SKM-1 (cell line): ENCODE measurements around the gene BAG3.
"Not testable (repeated sequence)": the region's sequence is repeated elsewhere in the genome, so short reads cannot be mapped to it uniquely, and the experiment has no call there.

Experiments
- DNase-seq: peaks from one replicate; lab custom pipeline; 2025; ENCODE audit not compliant: unreplicated experiment; lab: John Stamatoyannopoulos, UW

Gene BAG3

DNA sequence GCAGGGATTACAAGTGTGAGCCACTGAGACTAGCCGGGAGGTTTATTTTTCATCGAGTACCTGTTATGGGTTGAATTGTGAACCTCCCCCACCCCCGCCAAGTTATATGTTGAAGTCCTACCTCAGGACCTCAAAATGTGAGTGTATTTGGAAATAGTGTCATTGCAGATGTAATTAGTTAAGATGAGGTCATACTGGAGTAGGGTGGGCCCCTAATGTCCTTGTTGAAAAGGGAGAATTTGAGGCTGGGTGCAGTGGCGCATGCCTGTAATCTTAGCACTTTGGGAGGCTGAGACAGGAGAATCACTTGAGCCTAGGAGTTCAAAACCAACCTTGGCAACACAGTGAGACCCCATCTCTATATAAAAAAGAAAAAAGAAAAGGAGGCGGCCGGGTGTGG is 10.8 kb upstream of the BAG3 start:
- no peak for DNase-seq

DNA sequence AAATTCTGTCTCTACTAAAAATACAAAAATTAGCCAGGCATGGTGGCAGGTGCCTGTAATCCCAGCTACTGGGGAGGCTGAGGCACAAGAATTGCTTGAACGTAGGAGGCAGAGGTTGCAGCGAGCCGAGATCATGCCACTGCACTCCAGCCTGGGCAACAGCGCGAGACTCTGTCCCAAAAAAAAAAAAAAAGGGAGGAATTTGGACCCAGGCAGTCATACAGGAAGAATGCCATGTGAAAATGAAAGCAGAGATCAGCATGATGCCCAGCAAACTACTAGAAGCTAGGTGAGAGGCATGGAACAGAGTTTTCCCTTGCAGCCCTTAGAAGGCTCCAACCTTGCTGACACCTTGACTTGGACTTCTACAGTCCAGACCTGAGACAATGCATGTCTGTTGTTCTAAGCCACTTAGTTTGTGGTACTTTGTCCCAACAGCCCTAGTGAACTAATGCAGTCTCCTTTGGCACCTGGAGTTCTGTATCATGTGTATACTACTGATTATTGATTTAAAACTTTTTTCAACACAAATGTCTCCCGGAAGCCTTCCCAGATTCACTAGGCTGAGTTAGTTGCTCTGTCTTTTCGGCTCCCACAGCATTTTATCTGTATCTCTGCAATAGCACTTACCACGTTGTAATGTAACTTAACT is 10.2 kb upstream of the BAG3 start:
- DNase-seq, result no peak

DNA sequence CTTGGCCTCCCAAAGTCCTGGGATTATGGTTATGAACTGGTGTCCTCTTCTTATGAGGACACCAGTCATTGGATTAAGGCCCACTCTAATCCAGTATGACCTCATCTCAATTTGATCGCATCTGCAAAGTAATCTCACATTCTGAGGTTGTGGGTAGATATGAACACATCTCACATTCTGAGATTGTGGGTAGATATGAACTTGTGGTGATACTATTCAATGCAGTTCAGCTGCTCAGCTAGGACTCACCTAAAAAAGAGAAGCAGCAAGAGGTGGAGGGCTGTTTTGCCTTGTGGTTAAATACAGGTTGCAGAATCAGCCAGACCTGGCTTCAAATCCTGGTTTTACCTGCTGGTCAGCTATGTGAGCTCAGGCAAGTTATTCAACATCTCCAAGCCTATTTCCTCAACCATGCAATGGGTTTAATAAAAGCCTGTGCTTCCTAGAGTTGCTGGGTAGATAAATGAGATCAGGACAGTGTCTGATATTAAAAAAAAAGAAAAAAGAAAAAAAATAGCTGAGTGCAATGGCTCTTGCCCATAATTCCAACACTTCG is 8.5 kb upstream of the BAG3 start:
- no peak for DNase-seq

DNA sequence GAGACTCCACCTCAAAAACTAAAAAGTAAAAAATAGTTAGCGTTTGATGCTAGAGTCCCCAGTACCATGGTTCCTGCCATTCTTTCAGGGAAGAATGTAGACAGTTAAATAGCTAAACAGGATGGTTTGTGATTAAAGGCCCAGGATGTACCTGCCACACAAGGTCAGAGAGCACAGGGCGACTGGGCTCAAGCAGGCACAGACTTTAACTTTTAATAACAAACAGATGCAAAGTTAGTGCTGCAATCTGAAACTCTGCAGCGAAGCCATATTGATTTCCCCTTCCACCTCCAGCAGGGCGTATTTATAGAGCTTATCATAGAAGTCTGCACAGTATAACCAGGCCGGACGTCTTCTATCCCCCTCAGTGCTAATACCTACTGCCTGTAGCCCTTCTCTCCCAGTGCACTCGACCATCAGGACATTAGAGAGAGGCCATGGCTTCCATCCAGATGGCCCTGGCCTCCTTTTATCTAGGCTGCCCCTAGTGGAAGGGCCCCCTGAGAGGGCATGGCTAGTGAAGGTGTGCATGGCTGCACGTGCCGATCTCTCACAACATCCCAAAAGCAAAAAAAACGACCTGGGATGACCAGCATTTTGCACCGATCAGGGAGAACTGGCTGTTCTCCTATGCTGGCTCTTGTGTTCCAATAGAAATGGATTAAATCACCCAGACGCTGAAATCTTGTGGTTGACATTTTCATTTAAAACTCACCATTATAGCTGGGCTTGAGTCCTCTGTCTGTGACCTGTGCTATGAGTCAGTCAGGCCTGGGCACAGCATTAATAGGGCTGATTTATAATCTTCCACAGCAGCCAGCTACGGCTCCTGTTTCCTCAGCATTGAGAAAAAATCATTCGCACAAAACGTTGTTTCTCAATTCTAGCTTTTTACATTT is 7.6 kb upstream of the BAG3 start:
- DNase-seq, result no peak

DNA sequence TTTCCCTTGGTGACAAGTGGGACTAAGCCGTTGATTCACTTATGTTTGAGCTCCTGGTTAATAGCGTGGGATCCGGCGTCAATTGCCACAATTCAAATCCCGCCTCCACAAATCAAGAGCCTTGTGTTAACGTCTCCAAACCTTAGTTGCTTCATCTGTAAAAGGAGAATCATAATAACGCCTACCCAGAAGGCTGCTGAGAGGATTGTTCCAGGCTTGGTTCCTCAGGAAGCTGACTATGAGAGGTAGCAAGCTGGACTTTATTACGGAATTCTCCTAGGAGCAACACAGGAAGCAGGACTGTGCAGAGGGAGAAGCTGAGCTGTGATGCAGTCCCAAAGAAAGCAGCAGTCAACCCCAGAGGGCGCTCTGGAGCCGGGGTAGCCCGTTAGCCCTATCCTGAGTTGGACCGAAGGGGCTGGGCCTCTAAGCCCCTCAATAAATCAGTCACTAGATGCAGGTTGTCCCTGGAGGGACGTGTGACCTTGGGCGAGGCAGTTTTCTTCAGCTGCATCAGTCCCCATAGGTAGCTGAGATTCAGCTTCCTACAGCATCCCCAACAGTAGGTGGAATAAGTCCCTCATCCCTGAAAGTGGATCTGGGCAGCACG is 6.9 kb upstream of the BAG3 start:
- DNase-seq, result no peak

DNA sequence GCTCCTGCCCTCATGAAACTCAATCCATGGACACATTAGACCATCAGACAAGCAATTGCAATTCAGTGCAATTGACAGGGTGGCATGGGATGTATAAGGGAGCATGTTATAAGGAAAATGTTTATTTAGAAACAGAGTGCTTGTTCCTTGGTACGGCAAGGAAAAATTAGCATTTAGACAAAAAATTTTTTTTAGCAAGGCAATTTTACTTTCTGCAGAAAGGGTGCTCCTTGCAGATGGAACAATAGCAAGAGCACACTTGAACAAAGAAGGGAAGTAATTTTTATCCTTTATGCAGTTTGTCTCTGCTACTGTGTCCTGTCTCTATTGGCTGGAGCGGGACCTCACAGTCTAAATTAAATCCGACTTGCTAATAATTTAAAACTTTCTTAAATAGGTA is 6.2 kb upstream of the BAG3 start:
- no peak for DNase-seq

DNA sequence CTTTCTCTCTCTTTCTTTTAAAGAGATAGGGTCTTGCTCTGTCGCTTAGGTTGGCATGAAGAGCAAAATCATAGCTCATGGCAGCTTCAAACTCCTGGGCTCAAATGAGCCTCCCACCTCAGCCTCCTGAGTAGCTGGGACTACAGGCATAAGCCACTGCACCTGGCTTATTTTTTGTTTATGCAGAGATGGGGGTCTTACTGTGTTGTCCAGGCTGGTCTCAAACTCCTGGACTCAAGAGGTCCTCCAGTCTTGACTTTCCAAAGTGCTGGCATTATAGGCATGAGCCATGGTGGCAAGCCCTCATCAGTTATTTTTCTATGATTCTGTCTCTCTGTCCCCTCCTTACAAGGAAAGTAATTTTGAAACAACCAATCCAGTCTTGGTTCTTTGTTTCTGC is 1.1 kb upstream of the BAG3 start:
- DNase-seq, result no peak

DNA sequence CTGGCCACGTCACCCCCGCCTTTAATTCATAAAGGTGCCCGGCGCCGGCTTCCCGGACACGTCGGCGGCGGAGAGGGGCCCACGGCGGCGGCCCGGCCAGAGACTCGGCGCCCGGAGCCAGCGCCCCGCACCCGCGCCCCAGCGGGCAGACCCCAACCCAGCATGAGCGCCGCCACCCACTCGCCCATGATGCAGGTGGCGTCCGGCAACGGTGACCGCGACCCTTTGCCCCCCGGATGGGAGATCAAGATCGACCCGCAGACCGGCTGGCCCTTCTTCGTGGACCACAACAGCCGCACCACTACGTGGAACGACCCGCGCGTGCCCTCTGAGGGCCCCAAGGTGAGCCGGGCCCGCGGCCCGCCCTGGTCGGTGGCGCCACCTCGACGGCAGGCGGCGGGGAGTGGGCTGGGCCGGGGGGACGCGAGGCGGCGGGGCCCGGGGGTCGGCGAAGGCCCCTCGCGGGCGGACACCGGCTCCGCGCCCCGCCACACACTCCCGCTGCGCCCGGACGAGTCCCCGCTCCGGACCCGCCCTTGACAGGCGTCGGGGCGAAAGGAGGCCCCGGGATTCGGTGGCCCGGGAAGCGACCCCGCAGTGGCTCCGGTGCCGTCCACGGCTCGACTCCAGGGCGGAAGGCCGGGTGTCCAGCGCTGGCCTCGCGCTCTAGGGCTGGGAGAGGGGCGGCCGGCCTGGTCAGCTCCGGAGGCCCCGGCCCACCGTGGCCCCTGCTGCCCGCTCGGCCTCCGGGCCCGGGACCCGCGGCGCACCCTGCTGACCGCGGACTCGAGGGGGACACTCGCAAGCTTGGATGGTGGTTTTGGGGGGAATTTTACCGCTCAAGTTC is 557 bp downstream of the BAG3 start:
- DNase-seq, result no peak

DNA sequence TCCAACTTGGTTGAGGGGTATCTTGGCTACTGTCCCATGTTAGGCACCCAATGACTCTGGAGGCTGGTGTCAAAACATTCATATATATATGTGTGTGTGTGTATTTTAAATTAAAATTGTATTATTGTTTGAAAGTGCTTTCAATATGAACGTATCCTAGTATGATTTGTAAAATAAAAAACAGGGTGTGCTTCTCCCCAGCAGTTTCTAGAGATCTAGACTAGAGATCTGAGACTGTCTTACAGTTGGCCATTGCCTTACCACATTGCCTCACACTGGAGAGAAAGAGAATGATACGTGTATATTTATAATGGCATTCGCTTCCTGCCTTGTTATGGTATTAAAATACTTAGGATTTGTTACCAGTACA is 1.2 kb downstream of the BAG3 start:
- peak; percentile 33 for DNase-seq

DNA sequence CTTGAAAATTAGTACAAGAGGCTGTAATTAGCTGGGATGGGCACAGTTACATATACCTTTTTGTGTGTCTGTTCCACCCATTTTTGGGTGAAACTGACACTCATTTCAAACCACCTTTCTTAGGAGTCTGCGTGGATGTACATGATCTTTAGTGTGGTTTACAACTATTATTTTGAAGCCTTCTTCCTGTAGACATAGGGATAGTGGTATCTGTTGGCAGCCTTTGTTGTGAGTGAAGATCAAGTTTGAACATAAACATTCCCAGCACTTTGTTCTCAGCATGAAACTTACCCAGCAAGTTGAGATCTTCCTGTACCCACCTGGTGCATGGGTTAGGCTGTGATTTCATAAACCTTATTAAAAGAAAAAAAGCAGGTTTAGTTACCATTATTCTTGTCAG is 2.0 kb downstream of the BAG3 start:
- DNase-seq, result no peak

DNA sequence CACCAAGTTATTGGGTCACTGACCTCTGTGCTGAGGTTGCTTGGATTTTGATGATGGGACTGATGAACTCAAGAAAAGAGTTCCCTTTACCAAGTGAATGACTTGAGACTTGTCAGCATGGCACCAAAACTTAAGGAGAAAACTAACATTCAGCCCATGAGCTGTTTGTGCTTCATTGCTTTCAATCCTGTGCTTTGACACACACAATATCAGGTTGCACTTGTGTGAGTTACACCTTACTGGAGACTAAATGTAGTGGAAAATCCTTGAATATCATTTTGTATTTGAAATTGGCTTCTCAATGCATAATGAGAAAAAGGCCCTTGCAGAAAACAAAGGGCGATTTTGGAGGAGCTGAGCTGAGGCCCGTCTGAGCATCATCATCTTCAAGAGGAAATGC is 2.7 kb downstream of the BAG3 start:
- DNase-seq, result no peak

DNA sequence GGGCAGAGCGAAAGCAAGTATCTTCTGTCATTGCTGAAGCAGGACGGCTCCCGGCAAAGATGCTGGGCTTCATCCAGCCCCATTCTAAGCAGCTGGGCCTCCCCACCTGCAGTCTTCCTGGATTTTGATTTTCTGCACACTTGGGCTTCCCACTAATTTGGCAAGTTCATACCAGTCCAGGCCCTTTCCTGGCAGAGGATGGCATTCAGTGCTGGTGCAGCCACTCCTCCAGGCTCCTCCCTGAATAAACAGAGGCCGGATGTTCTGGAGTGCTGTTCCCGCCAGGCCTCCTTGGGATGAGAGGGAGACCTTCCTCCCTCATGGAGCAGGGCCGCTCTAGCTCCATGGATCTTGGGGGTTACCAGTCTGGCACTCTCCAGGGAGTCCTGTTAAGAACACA is 3.4 kb downstream of the BAG3 start:
- DNase-seq, result no peak

DNA sequence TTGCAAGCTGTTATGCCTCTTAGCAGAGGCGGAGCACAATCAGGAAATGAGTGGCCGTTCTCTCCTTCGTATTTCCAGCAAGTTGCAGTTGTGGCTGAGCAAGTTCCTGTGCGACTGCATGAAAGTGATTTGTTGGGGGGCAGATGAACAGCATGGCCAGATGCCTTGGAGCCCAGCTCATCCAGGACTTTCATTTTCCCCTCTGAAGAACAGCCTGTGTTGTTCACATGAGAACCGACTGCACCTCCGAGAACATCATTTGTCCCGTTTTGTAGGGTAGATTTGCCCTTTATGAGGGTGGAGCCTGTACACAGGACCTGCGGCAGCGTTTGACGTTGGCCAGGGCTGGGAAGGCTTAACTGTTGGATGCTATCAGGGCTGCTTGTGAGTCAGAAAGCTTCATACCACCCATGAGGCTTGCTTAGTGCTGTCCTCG is 4.4 kb downstream of the BAG3 start:
- no peak for DNase-seq

DNA sequence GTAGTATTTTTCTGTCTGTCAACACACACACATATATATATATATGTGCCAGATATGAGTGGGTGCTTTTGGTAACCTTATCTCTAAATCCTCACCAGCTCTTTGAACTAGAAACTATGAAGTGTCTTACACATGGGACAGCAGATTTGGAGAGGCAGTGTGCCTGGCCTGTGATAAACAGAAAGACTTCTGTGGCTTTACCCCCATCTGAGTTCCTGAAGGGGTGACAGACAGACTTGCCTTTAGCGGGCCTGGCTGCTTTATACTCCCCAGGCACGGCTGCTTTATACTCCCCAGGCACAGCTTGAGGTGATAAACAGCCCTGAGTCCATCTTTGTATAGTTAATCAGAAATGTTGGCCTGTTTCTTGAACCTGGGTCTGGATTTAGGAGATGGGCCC is 5.6 kb downstream of the BAG3 start:
- DNase-seq, result no peak

DNA sequence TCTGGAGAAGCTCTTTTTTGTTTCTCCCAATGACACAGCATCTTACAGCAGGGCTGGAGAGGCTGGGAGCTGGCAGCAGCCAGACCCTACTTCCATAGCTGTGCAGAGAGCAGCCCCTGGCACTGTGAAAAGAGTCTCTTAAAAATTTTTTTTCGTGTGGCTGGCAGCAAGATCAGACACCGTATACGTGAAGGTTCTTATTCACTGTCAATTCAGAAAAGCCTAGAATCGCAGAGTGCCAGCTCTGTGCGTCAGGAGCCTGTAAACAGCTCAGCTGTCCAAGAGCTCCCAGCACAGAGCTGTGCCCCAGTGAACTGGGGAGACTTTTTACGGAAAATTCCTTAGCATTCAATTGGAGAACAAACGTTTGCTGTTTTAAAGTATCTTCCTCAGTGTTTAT is 6.5 kb downstream of the BAG3 start:
- DNase-seq, result no peak

DNA sequence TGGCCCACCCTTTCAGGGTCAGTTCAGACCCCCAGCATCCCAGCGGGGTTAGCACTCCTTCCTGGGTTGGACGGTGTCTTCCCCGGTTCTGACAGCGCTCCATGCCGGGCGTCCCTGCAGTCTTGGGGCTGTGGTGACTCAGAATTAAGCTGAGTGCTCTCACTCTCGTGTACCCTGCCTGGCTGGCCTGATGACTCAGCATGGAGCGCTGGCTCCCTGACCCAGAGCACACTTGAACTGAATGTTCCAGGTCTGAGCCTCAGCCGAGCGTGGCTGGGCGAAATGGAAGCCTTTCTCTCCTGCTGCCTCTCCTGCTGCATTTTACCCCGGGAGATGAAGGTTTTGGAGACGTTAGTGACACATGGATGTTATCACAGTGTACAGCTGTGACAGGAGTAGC is 7.1 kb downstream of the BAG3 start:
- DNase-seq, result no peak

DNA sequence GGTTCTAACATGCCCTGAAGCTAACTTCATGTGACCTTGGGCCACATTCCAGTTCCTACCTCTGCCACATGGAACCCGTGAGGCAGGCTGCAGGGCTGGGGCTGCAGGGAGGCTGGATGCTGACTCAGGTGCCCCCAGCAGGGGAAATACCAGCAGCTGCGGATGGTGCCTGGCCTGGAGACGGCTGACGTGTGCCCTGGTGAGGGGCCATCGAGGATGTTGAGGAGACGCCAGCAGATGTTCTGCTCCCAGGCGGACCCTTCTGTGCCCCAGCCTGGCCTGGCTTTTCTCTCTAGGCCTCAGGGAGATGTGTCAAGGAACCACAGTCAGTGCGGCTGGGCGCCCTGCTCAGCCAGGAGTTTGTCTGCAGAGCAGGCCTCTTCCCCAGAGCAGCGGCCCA is 8.8 kb downstream of the BAG3 start:
- DNase-seq, result no peak

DNA sequence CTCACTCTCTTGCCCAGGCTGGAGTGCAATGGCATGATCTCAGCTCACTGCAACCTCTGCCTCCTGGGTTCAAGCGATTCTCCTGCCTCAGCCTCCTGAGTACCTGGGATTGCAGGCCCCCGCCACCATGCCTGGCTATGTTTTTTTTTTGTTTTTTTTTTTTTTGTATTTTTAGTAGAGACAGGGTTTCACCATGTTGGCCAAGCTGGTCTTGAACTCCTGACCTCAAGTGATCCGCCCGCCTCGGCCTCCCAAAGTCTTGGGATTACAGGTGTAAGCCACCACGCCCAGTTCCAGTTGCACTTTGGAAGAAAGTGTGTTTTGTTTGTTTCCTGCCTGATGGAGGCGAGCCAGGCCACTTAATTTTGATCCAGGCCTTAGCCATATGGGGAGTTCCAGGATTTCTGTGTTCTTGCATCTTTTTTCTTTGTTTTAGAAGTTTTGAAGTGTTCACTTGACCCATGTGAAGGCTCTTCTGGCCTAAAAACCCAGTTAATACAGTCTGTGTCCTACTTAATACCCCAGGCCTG is 11.0 kb downstream of the BAG3 start:
- DNase-seq, result not testable (repeated sequence)

DNA sequence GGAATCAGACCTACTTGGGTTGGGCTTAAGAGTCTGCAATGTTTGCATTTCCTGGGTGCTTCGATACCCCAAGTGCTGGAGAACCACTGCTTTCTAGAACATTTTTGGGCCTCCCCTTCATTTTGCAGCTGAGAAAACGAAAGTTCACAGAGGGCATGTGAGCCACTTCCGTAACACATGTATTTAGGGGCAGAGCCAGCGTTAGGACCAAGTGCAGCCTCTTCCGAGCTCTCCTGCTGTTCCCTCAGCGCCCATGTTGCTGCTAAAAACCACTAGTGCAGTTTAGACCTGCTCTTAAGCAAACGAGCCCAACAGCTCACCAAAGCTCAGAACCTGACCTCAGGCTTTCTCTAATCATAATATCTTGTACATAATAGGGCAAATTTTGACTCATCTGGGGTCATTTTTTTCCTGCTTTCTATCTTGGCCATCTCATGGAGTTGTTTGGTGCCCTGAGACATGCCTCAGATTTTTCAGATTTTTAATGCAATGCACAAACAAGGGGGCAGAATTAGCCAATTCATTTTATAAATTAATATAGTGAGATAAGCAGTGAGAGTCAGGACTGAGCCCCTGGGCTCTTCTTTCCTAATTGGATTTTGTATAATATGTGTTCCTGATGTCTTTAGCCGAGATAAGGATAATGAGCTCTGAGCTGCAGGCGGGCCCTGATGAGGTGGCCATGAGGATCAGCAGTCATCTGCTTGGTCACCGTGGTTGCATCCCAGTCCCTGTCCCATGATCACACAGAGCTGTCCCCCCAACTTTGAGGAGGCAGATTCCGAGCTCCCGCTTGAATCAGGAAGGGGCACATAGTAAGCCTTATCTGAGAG is 12.9 kb downstream of the BAG3 start:
- DNase-seq, result no peak
